K562 (cell line): ENCODE data around the gene RNF223. TPM values are rescaled to one million over a fixed set of nuclear protein-coding genes. Genes with fewer than 3 reads are reported as not detected.

Source experiments
- ATF2 ChIP-seq: sonication (generic); formaldehyde crosslinking; IDR thresholded peaks from 2 replicates; pipeline ENCODE4 v1.8.1; 2022; ENCODE audit warnings: missing genetic modification reagents
- BHLHE40 ChIP-seq: IDR thresholded peaks from 2 replicates; pipeline ENCODE4 v1.6.1; 2011; ENCODE audit warnings: low read length, improper control_type of control experiment
- HMGN3 ChIP-seq: IDR thresholded peaks from 2 replicates; pipeline ENCODE4 v1.6.1; 2011; ENCODE audit warnings: borderline replicate concordance, low read depth, mild to moderate bottlenecking, mixed read lengths, low read length; ENCODE audit not compliant: insufficient read length; ENCODE audit errors: extremely low read depth
- HSF4 ChIP-seq: fragments of 250-450 bp; sonication (Bioruptor Pico); IDR thresholded peaks from 2 replicates; pipeline ENCODE4 v2.1.2; 2022; ENCODE audit warnings: mild to moderate bottlenecking, moderate library complexity, borderline replicate concordance
- LCOR ChIP-seq: sonication (generic); formaldehyde crosslinking; IDR thresholded peaks from 2 replicates; pipeline ENCODE4 v1.8.0; 2022; ENCODE audit warnings: mild to moderate bottlenecking, missing genetic modification reagents
- NFE2L1 ChIP-seq: fragments of 450-650 bp; IDR thresholded peaks from 2 replicates; pipeline ENCODE4 v1.6.1; 2016; ENCODE audit warnings: missing genetic modification characterization, low read depth, mild to moderate bottlenecking, missing compliant biosample characterization, moderate library complexity, borderline replicate concordance
- NRF1 ChIP-seq, 2 experiments: fragments of 450-650 bp; IDR thresholded peaks in 1 of 2; conservative IDR thresholded peaks in 1 of 2; 2 replicates each; pipeline ENCODE4 v1.6.1; 2014; ENCODE audit warnings: mild to moderate bottlenecking in 2 of 2
- PCBP2 ChIP-seq: fragments of 200-400 bp; formaldehyde crosslinking; IDR thresholded peaks from 2 replicates; pipeline ENCODE4 v1.6.1; 2018; ENCODE audit warnings: low read length, low read depth, mild to moderate bottlenecking, moderate library complexity; ENCODE audit not compliant: poor library complexity, severe bottlenecking
- PHB ChIP-seq: fragments of 250-450 bp; sonication (Bioruptor Pico); IDR thresholded peaks from 2 replicates; pipeline ENCODE4 v1.5.0; 2021
- TAL1 ChIP-seq: fragments of 450-650 bp; IDR thresholded peaks from 2 replicates; pipeline ENCODE4 v1.6.1; 2016; ENCODE audit warnings: mild to moderate bottlenecking
- TCF7 ChIP-seq: sonication (generic); IDR thresholded peaks from 2 replicates; pipeline ENCODE4 v1.6.1; 2016; ENCODE audit warnings: antibody characterized with exemption, borderline replicate concordance
- ZBTB17 ChIP-seq: fragments of 450-650 bp; formaldehyde crosslinking; IDR thresholded peaks from 2 replicates; pipeline ENCODE4 v1.4.0; 2020; ENCODE audit warnings: mild to moderate bottlenecking
- ZBTB7A ChIP-seq: IDR thresholded peaks from 2 replicates; pipeline ENCODE4 v1.6.1; 2011; ENCODE audit warnings: low read depth, mild to moderate bottlenecking, low read length, moderate library complexity, borderline replicate concordance; ENCODE audit not compliant: control insufficient read depth
- ZNF165 ChIP-seq: fragments of 250-450 bp; sonication (Bioruptor Pico); IDR thresholded peaks from 2 replicates; pipeline ENCODE4 v1.4.0; 2020; ENCODE audit warnings: borderline replicate concordance
- ZNF551 ChIP-seq: fragments of 250-450 bp; sonication (Bioruptor Pico); IDR thresholded peaks from 2 replicates; pipeline ENCODE4 v1.5.0; 2021; ENCODE audit warnings: mild to moderate bottlenecking, moderate library complexity
- polyA plus RNA-seq, 8 experiments: library from polyadenylated mRNA; depleted of rRNA in 4 of 8; stranded (reverse) in 5 of 8; unstranded in 3 of 8; fragments of >200 nt; fragmentation: Nextera tagmentation in 2 of 8; fragmentation: Illumina TruSeq in 1 of 8; extraction: Ambion mirVana in 2 of 8; extraction: Trizol in 1 of 8; gene quantifications; 2 replicates each; pipeline versions ENCODE4 v1.2.1 to v1.2.3, GENCODE V29; 2011 to 2014; ENCODE audit warnings: inconsistent platforms in 1 of 8, missing spikeins in 1 of 8
- total RNA-seq, 7 experiments: library from RNA; depleted of rRNA in 6 of 7; stranded (reverse); fragments of >200 nt in 6 of 7; fragmentation: Illumina TruSeq in 2 of 7; extraction: Trizol in 2 of 7; gene quantifications; 2 replicates each; pipeline versions ENCODE4 v1.2.1 to v1.2.3, GENCODE V29; 2011 to 2021; ENCODE audit warnings: low replicate concordance in 1 of 7
- TF ChIP-seq, protein P1 (sequence below): fragments of 250-450 bp; sonication (Bioruptor Pico); IDR thresholded peaks from 2 replicates; pipeline ENCODE4 v1.9.0; 2021; ENCODE audit warnings: mild to moderate bottlenecking, inconsistent platforms
- TF ChIP-seq, protein P2 (sequence below): sonication (generic); formaldehyde crosslinking; IDR thresholded peaks from 2 replicates; pipeline ENCODE4 v1.9.0; 2022; ENCODE audit warnings: mild to moderate bottlenecking, missing genetic modification reagents
- TF ChIP-seq, protein P3 (sequence below): sonication (generic); formaldehyde crosslinking; IDR thresholded peaks from 2 replicates; pipeline ENCODE4 v1.8.0; 2022; ENCODE audit warnings: mild to moderate bottlenecking, missing genetic modification reagents

The RNF223 gene
- total and polyA plus RNA-seq, 9 of the 15 experiments (the other 6 are each of a cell fraction or from before 2014, with no cell fraction given): 0.04 to 0.32 TPM; not detected in 7

DNA sequence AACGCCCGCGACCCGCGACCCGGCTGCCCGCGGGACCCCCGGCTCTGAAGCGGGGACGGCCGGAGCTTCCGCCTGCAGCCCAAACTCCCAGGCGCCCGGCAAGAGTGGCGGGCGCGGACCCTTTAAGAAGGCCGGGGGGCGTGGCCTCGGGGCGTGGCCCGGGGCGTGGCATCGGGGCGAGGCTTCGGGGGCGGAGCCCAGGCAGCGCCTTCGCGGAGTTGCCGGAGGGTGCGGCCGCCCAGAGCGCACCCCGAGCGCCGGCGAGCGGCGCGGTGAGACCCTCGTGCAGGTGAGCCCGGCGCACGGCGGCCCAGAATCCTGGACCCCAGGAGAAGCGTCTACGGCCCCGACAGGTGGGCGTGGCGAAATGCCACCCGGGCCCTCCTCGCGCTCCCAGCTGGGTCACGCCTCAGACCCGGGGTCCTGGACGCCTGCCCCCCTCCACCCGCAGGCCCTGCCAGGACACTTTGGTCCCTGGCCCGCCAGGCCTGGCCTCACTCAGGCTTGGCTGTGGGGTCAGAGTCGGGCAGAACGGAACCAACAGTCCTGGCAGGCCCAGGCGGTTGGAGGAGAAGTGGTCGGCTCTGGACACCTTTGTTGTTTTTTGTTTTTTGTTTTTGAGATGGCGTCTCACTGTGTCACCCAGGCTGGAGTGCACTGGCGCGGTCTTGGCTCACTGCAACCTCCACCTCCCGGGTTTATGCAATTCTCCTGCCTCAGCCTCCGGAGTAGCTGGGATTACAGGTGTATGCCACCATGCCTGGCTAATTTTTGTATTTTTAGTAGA lies 14.4 kb downstream of the RNF223 start (continued):
- TF ChIP-seq, protein P1, sequence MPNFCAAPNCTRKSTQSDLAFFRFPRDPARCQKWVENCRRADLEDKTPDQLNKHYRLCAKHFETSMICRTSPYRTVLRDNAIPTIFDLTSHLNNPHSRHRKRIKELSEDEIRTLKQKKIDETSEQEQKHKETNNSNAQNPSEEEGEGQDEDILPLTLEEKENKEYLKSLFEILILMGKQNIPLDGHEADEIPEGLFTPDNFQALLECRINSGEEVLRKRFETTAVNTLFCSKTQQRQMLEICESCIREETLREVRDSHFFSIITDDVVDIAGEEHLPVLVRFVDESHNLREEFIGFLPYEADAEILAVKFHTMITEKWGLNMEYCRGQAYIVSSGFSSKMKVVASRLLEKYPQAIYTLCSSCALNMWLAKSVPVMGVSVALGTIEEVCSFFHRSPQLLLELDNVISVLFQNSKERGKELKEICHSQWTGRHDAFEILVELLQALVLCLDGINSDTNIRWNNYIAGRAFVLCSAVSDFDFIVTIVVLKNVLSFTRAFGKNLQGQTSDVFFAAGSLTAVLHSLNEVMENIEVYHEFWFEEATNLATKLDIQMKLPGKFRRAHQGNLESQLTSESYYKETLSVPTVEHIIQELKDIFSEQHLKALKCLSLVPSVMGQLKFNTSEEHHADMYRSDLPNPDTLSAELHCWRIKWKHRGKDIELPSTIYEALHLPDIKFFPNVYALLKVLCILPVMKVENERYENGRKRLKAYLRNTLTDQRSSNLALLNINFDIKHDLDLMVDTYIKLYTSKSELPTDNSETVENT: peak; percentile 69; the same call in 1 of the 2 replicates
- TF ChIP-seq ZBTB7A (peak; percentile 77), ATF2 (CRISPR knock-in tag) (no peak), PCBP2 (no peak), BHLHE40 (no peak), ZBTB17 (CRISPR knock-in tag) (0 out of 2 replicates have a peak, but pooled peaks have one; percentile 49), NFE2L1 (tag) (no peak), PHB (CRISPR knock-in tag) (peak; percentile 61; the same call in 1 of the 2 replicates), ZNF551 (CRISPR knock-in tag) (no peak), HMGN3 (peak; percentile 82), LCOR (CRISPR knock-in tag) (peak; percentile 56; the same call in 1 of the 2 replicates), TCF7 (no peak), NRF1 (conservative IDR thresholded peaks at IDR 0.05 in 1 of 2, IDR thresholded peaks at IDR 0.05 in 1 of 2) (peak; percentile 49 to 55; a peak in 2 of 4 replicates), TAL1 (0 out of 2 replicates have a peak, but pooled peaks have one; percentile 8), ZNF165 (CRISPR knock-in tag) (no peak), HSF4 (peak; percentile 68; the same call in 1 of the 2 replicates)
- TF ChIP-seq, protein P2, sequence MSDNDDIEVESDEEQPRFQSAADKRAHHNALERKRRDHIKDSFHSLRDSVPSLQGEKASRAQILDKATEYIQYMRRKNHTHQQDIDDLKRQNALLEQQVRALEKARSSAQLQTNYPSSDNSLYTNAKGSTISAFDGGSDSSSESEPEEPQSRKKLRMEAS (CRISPR knock-in tag): peak; percentile 34; the same call in 1 of the 2 replicates
- TF ChIP-seq, protein P3, sequence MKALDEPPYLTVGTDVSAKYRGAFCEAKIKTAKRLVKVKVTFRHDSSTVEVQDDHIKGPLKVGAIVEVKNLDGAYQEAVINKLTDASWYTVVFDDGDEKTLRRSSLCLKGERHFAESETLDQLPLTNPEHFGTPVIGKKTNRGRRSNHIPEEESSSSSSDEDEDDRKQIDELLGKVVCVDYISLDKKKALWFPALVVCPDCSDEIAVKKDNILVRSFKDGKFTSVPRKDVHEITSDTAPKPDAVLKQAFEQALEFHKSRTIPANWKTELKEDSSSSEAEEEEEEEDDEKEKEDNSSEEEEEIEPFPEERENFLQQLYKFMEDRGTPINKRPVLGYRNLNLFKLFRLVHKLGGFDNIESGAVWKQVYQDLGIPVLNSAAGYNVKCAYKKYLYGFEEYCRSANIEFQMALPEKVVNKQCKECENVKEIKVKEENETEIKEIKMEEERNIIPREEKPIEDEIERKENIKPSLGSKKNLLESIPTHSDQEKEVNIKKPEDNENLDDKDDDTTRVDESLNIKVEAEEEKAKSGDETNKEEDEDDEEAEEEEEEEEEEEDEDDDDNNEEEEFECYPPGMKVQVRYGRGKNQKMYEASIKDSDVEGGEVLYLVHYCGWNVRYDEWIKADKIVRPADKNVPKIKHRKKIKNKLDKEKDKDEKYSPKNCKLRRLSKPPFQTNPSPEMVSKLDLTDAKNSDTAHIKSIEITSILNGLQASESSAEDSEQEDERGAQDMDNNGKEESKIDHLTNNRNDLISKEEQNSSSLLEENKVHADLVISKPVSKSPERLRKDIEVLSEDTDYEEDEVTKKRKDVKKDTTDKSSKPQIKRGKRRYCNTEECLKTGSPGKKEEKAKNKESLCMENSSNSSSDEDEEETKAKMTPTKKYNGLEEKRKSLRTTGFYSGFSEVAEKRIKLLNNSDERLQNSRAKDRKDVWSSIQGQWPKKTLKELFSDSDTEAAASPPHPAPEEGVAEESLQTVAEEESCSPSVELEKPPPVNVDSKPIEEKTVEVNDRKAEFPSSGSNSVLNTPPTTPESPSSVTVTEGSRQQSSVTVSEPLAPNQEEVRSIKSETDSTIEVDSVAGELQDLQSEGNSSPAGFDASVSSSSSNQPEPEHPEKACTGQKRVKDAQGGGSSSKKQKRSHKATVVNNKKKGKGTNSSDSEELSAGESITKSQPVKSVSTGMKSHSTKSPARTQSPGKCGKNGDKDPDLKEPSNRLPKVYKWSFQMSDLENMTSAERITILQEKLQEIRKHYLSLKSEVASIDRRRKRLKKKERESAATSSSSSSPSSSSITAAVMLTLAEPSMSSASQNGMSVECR (CRISPR knock-in tag): peak; percentile 68
